NK-92 (cell line): ENCODE measurements around the gene ZDHHC8.
"Not testable (repeated sequence)": the region's sequence is repeated elsewhere in the genome, so short reads cannot be mapped to it uniquely, and the experiment has no call there.

Experiments
- DNase-seq: peaks from one replicate; lab custom pipeline; 2025; ENCODE audit not compliant: unreplicated experiment; lab: John Stamatoyannopoulos, UW

The ZDHHC8 gene

GRCh38 chr22:20157430-20158183 lies 26.0 kb downstream of the ZDHHC8 start:
- no peak for DNase-seq

- DNase-seq = no peak
Measured at GRCh38 chr22:20158391-20159036, 26.9 kb downstream of the ZDHHC8 start.

- no peak for DNase-seq
Measured at GRCh38 chr22:20159076-20159475, 27.5 kb downstream of the ZDHHC8 start.

- not testable (repeated sequence) for DNase-seq
Measured at GRCh38 chr22:20159531-20159930, 27.9 kb downstream of the ZDHHC8 start.

GRCh38 chr22:20160041-20160440 lies 28.4 kb downstream of the ZDHHC8 start:
- DNase-seq = no peak

GRCh38 chr22:20164863-20165262 lies 33.3 kb downstream of the ZDHHC8 start:
- no peak for DNase-seq

- no peak for DNase-seq
Measured at GRCh38 chr22:20165421-20165820, 33.8 kb downstream of the ZDHHC8 start.

GRCh38 chr22:20165913-20166312 lies 34.3 kb downstream of the ZDHHC8 start:
- no peak for DNase-seq

GRCh38 chr22:20166703-20167102 lies 35.1 kb downstream of the ZDHHC8 start:
- no peak for DNase-seq

GRCh38 chr22:20167643-20168322 lies 36.2 kb downstream of the ZDHHC8 start:
- DNase-seq = no peak

- no peak for DNase-seq
Measured at GRCh38 chr22:20169253-20169822, 37.7 kb downstream of the ZDHHC8 start.

GRCh38 chr22:20170170-20170569 lies 38.6 kb downstream of the ZDHHC8 start:
- no peak for DNase-seq

- no peak for DNase-seq
Measured at GRCh38 chr22:20171288-20172140, 39.9 kb downstream of the ZDHHC8 start.

- DNase-seq = no peak
Measured at GRCh38 chr22:20172141-20172613, 40.6 kb downstream of the ZDHHC8 start.

GRCh38 chr22:20173246-20173645 lies 41.6 kb downstream of the ZDHHC8 start:
- DNase-seq = no peak

GRCh38 chr22:20173772-20174171 lies 42.2 kb downstream of the ZDHHC8 start:
- DNase-seq = no peak

- no peak for DNase-seq
Measured at GRCh38 chr22:20174785-20175596, 43.4 kb downstream of the ZDHHC8 start.

GRCh38 chr22:20175597-20175900 lies 43.9 kb downstream of the ZDHHC8 start:
- no peak for DNase-seq

- no peak for DNase-seq
Measured at GRCh38 chr22:20176421-20177085, 44.9 kb downstream of the ZDHHC8 start.
